ENCODE results near the gene SPEN. TPM values are rescaled to one million over a fixed set of nuclear protein-coding genes. Genes with fewer than 3 reads are reported as not detected.

The SPEN gene
- total and polyA plus RNA-seq, 9 of the 15 experiments (the other 6 are each of a cell fraction or from before 2014, with no cell fraction given), result 5.7 to 87.5 (median 27.2) TPM

DNA sequence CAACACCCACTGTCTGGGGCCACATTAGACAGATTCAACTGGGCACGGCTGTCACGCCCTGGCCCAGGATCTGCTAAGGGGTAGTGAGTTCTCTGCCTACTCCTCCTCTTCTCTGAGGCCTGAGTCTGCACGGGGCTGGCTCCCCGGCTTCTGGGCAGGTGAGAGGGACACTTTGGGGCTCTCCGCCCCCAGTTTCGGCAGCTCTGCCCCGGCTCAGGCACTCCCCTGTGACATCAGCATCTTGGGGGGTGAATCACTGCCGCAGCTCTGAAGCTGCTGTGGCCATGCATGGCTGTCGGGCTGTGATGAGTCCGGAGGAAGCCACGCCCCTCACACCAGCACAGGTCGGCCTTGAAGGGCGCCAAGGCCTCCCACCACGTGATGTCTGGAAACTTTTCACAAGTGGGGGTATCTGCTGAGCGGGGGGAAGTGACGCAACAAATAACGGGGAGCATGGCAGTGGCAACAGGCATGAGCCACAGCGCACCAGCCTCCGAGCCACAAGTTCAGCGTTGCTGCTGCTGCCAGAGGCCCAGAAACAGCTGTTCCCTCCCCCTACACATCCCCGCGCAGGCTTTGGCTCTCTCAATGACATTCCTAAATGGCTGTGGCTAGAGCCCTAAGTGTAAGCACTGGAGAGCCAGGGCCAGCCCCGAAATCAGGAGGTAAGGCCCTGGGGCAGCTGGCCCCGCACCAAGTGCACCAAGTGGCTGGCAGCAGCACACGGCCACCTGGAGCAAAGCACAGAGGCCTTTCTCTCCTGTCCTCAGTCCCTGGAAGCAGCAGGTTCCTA, 102.1 kb downstream of the SPEN start (continued):
- TF ChIP-seq SREBF1 (IDR thresholded peaks at IDR 0.05; ENCODE audit: borderline replicate concordance, low read depth, low read length), result no peak
- no peak for TF ChIP-seq ZNF316 (IDR thresholded peaks at IDR 0.05)
- no peak for TF ChIP-seq PURB (CRISPR knock-in tag; IDR thresholded peaks at IDR 0.05; ENCODE audit: low read depth)
- peak; percentile 85 for TF ChIP-seq ATF7 (IDR thresholded peaks at IDR 0.05)
- TF ChIP-seq C11orf30 (IDR thresholded peaks at IDR 0.05; ENCODE audit: low read depth), result no peak
- TF ChIP-seq, protein P1, sequence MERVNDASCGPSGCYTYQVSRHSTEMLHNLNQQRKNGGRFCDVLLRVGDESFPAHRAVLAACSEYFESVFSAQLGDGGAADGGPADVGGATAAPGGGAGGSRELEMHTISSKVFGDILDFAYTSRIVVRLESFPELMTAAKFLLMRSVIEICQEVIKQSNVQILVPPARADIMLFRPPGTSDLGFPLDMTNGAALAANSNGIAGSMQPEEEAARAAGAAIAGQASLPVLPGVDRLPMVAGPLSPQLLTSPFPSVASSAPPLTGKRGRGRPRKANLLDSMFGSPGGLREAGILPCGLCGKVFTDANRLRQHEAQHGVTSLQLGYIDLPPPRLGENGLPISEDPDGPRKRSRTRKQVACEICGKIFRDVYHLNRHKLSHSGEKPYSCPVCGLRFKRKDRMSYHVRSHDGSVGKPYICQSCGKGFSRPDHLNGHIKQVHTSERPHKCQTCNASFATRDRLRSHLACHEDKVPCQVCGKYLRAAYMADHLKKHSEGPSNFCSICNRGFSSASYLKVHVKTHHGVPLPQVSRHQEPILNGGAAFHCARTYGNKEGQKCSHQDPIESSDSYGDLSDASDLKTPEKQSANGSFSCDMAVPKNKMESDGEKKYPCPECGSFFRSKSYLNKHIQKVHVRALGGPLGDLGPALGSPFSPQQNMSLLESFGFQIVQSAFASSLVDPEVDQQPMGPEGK (CRISPR knock-in tag; IDR thresholded peaks at IDR 0.05; ENCODE audit: borderline replicate concordance), result no peak
- no peak for TF ChIP-seq ETV5 (CRISPR knock-in tag; IDR thresholded peaks at IDR 0.05; ENCODE audit: low read depth)
- TF ChIP-seq, protein P2, sequence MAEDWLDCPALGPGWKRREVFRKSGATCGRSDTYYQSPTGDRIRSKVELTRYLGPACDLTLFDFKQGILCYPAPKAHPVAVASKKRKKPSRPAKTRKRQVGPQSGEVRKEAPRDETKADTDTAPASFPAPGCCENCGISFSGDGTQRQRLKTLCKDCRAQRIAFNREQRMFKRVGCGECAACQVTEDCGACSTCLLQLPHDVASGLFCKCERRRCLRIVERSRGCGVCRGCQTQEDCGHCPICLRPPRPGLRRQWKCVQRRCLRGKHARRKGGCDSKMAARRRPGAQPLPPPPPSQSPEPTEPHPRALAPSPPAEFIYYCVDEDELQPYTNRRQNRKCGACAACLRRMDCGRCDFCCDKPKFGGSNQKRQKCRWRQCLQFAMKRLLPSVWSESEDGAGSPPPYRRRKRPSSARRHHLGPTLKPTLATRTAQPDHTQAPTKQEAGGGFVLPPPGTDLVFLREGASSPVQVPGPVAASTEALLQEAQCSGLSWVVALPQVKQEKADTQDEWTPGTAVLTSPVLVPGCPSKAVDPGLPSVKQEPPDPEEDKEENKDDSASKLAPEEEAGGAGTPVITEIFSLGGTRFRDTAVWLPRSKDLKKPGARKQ (CRISPR knock-in tag; IDR thresholded peaks at IDR 0.05), result no peak
- TF ChIP-seq MTF1 (CRISPR knock-in tag; IDR thresholded peaks at IDR 0.05; ENCODE audit: borderline replicate concordance), result no peak
- TF ChIP-seq ZNF584 (CRISPR knock-in tag; IDR thresholded peaks at IDR 0.05; ENCODE audit: low read depth), result peak; percentile 83; the same call in 1 of the 2 replicates
- no peak; the same call in 1 of the 2 replicates for TF ChIP-seq ZKSCAN1 (IDR thresholded peaks at IDR 0.05; ENCODE audit: low read depth, low read length)
- no peak for TF ChIP-seq COPS2 (conservative IDR thresholded peaks at IDR 0.05)
- no peak for TF ChIP-seq NCOA6 (IDR thresholded peaks at IDR 0.05)
- no peak for TF ChIP-seq ZNF3 (CRISPR knock-in tag; IDR thresholded peaks at IDR 0.05)
- no peak for TF ChIP-seq BRCA1 (IDR thresholded peaks at IDR 0.05)
- no peak for TF ChIP-seq BRCA1 (CRISPR knock-in tag; IDR thresholded peaks at IDR 0.05)
- TF ChIP-seq ZNF212 (CRISPR knock-in tag; IDR thresholded peaks at IDR 0.05), result 0 out of 2 replicates have a peak, but pooled peaks have one; percentile 14
- TF ChIP-seq THRAP3 (IDR thresholded peaks at IDR 0.05; ENCODE audit: borderline replicate concordance), result no peak
- TF ChIP-seq SNRNP70 (optimal IDR thresholded peaks at IDR 0.05; ENCODE audit: low read depth, low read length), result no peak
- 0 out of 2 replicates have a peak, but pooled peaks have one; percentile 32 for TF ChIP-seq HDGF (IDR thresholded peaks at IDR 0.05)
- TF ChIP-seq U2AF1 (optimal IDR thresholded peaks at IDR 0.05; ENCODE audit: low read depth, low read length), result no peak
- TF ChIP-seq RBM34 (IDR thresholded peaks at IDR 0.05; ENCODE audit: borderline replicate concordance, insufficient read depth, low read length), result no peak

All from K562 (cell line).